ENCODE results near the gene STK39. TPM values are rescaled to one million over a fixed set of nuclear protein-coding genes. Genes with fewer than 3 reads are reported as not detected.
A peak's percentile ranks its signal among the peaks of the same experiment; 100 is the strongest.
"Not testable (repeated sequence)": the region's sequence is repeated elsewhere in the genome, so short reads cannot be mapped to it uniquely, and the experiment has no call there.

STK39 gene
- total RNA-seq, 1 donor from 2014 or later = 17.7 TPM

DNA sequence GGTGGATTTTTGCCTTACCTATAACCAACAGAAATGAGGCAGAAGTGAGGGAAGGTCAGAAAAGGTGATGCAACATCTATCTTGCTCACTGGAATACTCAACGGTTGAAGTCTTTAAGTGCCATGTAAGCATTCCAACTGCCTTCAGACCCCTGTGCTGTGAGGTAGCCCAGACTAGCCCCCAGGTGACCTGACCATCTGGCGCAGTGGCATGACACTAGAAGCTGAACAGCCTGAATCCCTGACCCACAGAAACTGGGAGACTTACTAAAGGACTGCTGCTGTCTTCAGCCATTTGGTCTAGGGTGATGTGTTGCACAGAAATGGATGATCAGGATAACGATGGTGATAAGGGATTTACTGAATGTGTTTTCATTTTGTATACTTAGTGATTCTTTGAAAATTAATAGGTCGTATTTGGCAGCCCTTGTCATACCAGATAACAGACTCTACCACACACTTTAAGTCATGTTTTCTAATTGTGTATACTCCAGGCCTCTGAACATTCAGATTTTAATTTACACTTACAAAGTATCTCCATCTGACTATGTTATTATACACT, 161.5 kb downstream of the STK39 start:
- ATAC-seq = no peak
- no peak for DNase-seq (ENCODE audit: missing footprints)
- intact Hi-C loops (cut with DNase I) = no loop called here

DNA sequence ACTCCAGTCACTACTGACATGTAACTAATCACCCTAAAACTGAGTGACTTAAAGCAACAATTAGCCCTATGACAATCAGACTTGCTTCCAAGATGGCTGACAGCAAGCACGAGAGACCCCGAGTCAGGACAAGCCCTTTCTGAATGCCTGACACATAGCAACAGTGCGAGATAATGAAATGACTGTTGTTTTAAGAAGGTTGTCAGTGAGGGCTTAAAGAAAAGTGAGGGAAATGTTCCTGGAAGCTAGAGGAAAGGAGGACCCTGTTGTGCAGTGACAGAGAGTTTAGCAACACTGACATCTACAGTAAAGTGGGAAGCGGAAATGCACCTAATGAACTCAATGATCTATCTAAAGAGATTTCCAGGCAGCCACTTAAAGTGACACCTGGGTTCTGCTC, 163.1 kb downstream of the STK39 start:
- intact Hi-C loops (cut with DNase I) = no loop called here
- ATAC-seq = no peak
- DNase-seq (ENCODE audit: missing footprints) = no peak

DNA sequence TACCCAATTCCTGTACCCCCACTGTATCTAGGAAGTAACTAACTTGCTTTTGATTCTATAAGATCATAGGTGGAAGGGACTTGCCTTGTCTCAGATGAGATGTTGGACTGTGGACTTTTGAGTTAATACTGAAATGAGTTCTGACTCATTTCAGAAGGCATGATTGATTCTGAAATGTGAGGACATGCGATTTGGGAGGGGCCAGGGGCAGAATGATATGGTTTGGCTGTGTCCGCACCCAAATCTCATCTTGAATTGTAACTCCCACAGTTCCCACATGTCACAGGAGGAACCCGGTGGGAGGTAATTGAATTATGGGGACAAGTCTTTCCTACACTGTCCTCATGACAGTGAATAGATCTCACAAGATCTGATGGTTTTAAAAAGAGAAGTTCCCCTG, 165.9 kb downstream of the STK39 start:
- ATAC-seq; intact Hi-C loops (cut with DNase I); DNase-seq (ENCODE audit: missing footprints): not testable (repeated sequence)

DNA sequence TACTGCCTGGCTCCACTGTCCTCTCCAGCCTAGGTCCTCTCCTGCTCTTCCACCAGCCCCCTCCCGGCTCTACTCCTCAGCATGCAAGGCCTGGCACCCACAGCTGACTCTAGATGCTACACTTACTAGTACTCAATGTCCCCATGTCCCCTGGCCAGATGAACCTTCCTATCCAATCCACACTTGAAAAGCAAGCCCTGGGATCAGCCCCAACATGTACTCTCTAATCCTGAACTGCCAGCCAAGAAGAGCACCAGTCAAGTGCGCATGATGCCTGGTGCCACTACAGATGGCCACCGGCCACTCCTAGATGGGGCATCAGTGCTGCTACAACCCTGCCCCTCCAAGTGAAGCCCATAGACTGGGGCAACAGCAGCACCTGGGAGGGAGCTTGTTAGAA, 168.2 kb downstream of the STK39 start:
- no peak for DNase-seq (ENCODE audit: missing footprints)

DNA sequence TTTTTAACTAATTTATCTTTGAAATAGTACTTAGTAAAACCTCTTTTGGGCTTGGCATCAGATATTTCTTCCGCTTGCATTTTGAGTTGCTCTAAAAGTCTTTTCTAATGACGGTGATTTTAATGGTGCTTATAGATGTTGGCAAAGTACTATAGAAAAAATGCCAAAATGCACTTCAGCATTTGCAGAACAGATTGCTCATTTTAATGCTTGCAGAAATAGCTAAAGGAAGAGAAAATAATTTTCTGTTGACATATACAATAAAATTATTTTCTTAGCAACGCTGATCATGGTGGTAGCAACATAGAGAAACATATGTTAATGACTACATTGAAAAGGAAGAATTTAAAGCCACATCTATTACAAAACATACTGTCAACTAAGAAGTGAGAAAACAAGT, 170.7 kb downstream of the STK39 start:
- no peak for ATAC-seq
- intact Hi-C loops (cut with DNase I) = no loop called here
- DNase-seq (ENCODE audit: missing footprints) = no peak

More for the DNA sequence above, 168.2 kb downstream of the STK39 start:
- intact Hi-C loops (cut with DNase I) = no loop called here
- peak; percentile 88 for ATAC-seq

DNA sequence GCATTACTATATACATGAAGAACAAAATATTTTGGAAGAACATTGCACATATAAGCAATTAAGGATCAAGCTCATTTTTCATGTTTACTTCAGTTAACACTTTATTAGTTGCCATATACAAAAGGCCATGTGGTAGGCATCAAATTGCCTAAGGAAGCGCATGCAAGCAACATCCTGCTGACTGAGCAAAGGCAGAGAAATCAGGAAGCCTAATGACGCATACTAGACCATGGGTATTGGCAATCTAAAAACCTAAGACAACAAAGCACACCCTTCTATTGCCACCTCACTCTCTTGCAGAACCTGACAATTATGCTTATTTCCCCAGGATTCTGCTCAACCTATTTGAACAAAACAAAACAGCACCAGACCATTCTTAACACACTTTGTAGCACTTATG, 171.9 kb downstream of the STK39 start:
- DNase-seq (ENCODE audit: missing footprints) = no peak
- intact Hi-C loops (cut with DNase I) = no loop called here
- no peak for ATAC-seq

DNA sequence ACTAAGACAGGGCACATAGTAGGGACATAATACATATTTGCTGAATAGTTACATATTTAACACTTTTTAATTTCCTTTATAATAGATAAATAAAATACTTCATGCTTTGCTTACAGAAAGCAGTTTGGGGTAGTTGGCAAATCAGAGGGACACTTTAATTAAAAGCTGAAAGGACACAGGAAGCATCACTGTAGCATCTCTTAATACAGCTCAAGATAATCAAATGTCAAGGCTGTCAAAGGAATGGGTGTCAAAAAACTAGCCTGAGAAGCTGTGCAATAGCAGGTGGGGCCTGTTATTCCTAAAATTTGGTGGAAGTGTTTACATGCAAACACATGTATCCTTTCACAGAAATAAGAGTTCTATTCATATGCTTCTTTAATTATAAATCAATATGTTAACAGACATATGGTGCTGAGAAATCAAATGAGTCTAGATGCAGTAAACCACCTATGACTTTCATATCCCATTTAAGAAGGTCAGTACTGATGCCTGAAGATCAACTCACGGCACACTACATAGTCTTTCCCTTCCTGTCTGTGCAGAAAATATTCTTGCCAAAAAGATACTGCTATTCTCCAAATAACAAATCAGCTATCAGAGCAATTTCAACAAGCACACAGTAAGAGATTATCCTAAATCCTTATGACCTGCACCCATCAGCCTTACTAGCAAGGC, 174.6 kb downstream of the STK39 start:
- intact Hi-C loops (cut with DNase I) = no loop called here
- no peak for DNase-seq (ENCODE audit: missing footprints)
- ATAC-seq = no peak

DNA sequence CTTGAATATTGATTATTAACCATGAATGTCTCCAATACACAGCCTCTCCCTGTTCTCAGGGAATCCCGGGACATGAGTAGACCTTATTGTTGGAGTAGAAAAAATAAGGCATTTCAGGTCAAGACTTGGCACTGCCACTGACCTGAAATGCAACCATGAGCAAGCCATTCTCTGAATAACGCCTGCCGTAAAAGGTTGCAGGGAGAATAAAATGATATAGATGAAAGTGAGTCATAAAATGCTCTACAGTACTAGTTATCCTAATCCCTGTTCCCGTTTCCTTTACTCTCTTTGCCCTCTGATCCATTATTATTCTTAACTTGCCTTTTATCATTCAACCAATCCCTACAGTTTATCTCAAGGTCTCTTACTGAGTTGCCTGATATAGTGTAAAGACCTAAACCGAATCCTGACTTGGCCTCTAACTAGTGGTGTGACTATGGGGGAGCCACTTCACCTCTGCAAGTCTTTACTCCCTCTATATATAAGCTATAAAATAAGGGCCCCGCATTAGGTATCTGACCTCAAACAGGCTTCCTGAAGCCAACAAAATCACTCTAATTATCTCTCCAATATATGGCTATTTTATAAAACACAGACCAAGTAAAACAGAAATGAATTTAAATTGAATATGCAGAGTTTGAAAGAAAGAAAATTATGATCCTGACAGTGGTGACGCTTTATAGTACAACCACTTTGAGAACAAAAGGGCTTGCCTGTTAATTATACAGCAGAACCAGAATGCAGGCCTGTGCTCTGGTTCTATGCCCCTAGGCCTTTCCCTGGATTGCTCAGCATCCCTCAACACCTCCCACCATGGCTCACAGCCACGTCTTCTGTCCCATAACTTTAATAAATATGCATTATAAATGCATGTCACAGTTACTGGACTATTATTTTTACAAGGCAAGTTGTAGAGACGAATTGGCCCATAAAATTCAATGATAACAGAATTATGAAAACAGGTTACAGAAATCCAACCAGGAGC, 183.1 kb downstream of the STK39 start:
- ATAC-seq = no peak
- DNase-seq (ENCODE audit: missing footprints) = no peak
- intact Hi-C loops (cut with DNase I) = no loop called here

DNA sequence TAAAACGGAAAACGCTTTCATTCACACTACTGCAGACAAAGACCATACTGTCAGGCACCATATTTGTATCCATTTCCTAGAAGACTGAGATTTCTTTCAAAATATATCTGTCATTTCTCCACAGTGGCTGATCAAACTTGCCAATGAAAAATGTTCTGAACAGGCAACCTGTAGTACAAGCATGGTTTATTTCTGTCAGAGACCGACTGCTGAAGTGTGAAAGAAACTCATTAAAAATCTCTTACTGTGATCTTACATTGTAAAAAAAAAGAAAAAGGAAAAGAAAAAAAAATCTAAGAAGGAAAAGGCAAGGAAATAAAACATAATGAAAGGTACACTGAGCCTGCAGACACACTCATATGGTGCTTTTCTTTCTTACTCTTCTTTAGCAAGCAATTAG, 184.5 kb downstream of the STK39 start:
- ATAC-seq = no peak
- intact Hi-C loops (cut with DNase I) = no loop called here
- no peak for DNase-seq (ENCODE audit: missing footprints)

DNA sequence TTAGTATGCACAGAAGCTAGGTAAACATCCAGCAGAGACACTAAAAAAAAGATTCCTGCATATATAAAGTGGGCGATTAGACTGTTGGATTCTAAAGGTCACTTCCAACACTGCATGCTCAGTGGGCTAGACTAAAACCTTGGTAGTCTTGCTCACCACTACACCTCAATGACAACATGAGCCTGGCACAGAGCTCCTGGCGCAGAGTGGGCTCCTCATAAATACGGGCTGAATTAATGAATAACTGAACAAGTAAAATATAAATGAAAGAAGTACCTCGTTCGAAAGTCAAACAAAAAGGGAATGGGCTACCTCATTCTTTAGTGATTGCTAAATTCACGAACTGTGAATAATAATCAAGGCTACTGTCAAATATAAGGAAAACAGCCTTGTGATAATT, 185.3 kb downstream of the STK39 start:
- intact Hi-C loops (cut with DNase I) = no loop called here
- ATAC-seq (no peak), DNase-seq (ENCODE audit: missing footprints) (no peak)

DNA sequence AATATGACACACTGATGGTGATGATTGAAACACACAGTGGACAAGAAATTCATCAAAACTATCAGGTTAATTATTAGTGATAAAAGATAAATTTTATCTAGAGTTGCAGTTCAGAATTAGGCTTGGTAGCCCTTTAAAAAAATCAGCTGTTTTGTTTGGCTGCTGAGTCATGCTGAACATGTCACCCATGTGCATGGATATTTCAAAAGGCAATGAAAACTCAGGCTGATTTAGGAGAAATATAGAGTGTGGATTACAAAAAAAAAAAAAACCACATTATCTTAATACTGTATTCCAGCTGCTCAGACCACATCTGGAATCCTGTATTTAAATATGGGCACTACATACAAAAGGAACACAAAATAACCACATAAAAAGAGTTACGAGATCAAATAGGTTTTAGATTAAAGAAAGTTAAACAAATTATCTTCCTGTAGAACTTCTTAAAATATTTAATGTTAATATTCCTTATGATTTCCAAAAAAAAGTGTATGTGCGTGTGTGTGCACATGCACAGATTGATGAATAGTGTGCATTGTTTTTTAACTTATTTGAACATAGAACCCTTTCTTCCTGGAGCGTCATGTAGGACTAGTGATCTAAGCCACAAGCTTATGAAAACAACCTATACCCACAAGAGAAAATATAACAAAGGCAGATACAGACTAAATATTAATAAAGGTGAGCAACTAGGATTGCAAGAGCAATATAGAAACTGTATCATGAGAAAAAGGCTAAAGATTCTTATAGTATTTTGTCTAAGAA, 186.2 kb downstream of the STK39 start:
- no peak for DNase-seq (ENCODE audit: missing footprints)
- intact Hi-C loops (cut with DNase I) = no loop called here
- no peak for ATAC-seq

DNA sequence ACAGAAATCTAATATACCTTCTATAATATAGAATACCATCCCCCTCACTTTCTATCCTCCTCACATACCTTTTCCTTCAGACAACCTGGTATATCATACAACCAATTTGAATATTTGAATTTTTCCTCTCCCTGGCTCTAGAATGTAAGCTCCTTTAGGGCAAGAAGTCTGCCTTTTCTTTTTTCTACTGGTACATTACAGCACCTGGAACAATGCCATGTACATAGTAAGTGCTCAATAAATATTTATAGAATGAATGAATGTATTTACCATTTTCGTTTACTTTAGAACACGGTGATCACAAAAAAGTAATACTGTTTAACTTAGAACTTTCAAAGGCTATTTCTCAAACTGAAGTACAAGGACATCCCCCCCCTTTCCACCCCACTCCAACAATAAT, 187.6 kb downstream of the STK39 start:
- DNase-seq (ENCODE audit: missing footprints) (no peak), ATAC-seq (no peak)
- intact Hi-C loops (cut with DNase I) = no loop called here

DNA sequence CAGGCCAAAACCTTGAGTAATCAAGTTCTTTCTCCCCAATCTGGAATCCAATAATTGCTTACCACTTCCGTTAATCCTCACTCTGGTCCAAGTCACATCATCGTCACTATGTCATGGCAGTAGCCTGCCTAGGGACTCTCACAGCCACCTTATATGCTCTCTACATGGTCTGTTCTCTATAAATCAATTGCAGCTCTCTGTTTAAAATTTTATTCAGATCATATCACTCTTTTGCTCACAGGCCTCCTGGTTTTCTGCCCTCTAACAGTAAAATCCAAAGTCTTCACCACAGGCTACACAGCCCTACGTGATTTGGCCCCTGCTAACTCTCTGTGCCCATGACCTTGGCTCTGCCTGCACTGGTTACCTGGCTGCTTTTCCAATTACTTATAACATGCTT, 188.7 kb downstream of the STK39 start:
- DNase-seq (ENCODE audit: missing footprints) (no peak), ATAC-seq (no peak)
- intact Hi-C loops (cut with DNase I) = no loop called here

DNA sequence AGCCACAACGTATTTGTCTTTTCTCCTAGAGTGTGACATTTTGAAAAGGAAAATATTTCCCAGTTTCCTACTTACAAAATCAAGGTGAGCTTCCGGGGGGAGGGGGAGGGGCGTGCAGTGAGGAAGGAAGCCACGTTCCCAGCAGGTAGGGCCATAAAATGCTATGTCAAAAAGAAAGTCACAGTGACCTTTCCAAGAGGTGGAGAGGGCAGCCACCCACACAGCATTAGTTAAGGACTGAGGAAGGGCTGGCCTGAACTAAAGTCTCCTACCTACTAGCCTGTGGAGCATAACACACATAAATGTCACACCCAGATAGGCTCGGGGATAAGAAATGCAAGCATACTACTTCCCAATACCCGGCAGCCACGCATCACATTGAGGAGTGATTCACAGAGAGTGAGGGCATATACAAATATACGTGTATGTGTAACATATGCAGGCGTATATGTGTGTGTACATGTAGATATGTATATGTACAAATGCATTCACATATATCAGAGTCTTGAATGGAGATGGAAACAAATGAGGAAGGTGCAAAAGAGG, 191.1 kb downstream of the STK39 start:
- intact Hi-C loops (cut with DNase I) = no loop called here
- ATAC-seq (no peak), DNase-seq (ENCODE audit: missing footprints) (no peak)

DNA sequence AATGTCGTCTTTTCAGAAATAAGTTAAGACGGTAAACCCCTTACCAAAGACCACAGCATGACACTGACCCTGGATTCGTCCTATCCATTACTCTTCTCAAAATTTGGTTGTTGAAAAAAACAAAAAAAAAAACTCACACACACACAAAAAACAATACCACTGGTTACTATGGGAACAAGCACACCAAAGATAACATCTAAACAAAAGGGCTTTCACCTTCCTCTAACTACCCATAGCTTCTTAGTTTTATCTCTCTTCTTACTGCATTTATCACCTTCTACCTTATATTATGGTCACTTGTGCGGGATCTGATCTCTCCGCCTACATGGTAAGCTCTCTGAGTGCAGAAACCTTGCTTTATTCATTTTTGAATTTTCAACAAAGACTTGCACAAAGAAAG, 192.7 kb downstream of the STK39 start:
- no peak for ATAC-seq
- no peak for DNase-seq (ENCODE audit: missing footprints)
- intact Hi-C loops (cut with DNase I) = no loop called here

DNA sequence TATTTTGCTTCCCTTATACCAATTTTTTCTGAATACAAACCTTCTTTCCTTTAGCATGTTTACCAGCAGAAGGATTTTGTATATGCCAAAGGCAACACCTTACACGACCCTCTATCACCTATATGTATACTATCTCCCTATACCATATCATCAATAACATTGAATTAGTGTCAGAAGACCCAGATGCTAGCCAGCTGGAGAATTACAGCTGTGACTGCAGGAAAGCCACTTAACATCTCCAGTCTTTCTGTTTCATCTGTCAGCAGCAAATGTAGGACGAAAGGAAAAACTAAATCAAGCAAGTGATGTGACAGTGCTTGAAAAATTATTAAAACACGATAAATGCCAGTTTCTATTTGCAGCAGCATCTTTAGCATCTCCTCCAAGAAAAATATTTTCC, 193.7 kb downstream of the STK39 start:
- intact Hi-C loops (cut with DNase I) = no loop called here
- no peak for DNase-seq (ENCODE audit: missing footprints)
- no peak for ATAC-seq

DNA sequence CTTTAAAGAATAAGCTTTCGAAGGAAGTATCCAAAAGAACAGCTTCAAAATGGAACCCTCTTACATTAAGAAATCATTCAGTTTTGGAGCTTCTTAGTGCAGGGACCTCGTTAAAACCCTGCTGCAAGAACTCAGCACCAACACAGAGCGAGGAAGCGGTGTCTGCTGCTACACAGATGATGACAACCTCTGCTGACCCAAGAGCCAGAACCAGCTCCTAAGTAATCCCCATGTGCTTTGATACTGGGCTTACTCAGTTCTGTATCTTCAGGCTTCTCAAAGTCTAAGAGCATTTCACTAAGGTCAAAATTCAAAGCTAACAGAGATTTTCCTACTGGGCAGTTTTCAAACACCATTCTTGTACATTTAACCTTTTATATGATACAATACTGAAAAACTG, 194.6 kb downstream of the STK39 start:
- intact Hi-C loops (cut with DNase I) = no loop called here
- ATAC-seq (no peak), DNase-seq (ENCODE audit: missing footprints) (no peak)

DNA sequence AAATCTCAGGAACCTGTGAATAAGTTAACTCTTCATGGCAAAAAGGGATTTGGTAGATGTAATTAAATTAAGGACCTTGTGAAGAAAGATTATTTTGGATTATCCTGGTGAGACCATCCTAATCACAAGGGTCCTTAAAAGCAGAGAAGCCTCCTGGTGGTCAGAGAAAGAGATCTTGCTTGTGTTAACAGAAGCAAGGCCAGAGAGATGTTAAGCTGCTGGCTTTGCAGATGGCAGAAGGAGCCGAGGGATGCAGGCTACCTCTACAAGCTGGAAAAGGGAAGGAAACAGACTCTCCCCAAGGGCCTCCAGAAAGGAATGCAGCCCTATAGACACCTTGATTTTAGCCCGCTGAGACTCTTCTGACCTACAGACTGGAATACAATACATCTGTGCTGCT, 197.0 kb downstream of the STK39 start:
- no peak for DNase-seq (ENCODE audit: missing footprints)
- intact Hi-C loops (cut with DNase I) = no loop called here
- no peak for ATAC-seq

DNA sequence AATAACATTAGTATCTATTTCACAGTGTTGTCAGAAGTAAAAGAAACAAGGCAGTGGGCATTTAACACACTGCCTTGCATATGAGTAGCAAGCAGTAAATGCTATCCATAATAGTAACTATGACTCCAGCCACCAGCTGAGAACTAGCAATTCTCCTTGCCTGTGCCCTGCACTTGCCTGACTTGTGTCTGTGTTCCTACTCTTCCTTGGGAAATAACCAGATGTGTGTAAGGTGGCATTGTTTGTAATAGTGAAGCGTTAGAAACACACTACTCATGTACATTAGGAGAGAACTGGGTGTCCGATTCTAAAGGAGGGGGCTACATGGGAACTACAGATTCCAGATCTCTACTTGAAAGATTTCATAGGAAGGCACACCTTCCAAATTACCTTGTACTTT, 197.8 kb downstream of the STK39 start:
- ATAC-seq (no peak), DNase-seq (ENCODE audit: missing footprints) (no peak)
- intact Hi-C loops (cut with DNase I) = no loop called here
